Effector CD4-positive, alpha-beta T cell (primary cell): ENCODE measurements around the gene JADE2.
"Not testable (repeated sequence)": the region's sequence is repeated elsewhere in the genome, so short reads cannot be mapped to it uniquely, and the experiment has no call there.

ENCODE experiments used
- DNase-seq: peaks from one replicate; pipeline ENCODE4 v3.0.0-alpha.2; 2020

JADE2 gene

GRCh38 chr5:134594797-134595457, 69.5 kb downstream of the JADE2 start:
- DNase-seq = no peak

GRCh38 chr5:134595458-134595838, 70.0 kb downstream of the JADE2 start:
- DNase-seq = no peak

GRCh38 chr5:134599820-134600219, 74.3 kb downstream of the JADE2 start:
- DNase-seq = not testable (repeated sequence)

- no peak for DNase-seq
Observed at GRCh38 chr5:134600600-134600999, 75.1 kb downstream of the JADE2 start.

GRCh38 chr5:134603059-134603458, 77.6 kb downstream of the JADE2 start:
- no peak for DNase-seq

GRCh38 chr5:134604908-134605307, 79.4 kb downstream of the JADE2 start:
- no peak for DNase-seq

- no peak for DNase-seq
Observed at GRCh38 chr5:134606726-134607125, 81.3 kb downstream of the JADE2 start.

- DNase-seq = no peak
Observed at GRCh38 chr5:134608555-134608954, 83.1 kb downstream of the JADE2 start.

- DNase-seq = no peak
Observed at GRCh38 chr5:134609232-134609851, 83.9 kb downstream of the JADE2 start.

- DNase-seq = no peak
Observed at GRCh38 chr5:134610725-134611124, 85.3 kb downstream of the JADE2 start.

- DNase-seq = no peak
Observed at GRCh38 chr5:134611515-134611914, 86.0 kb downstream of the JADE2 start.

- no peak for DNase-seq
Observed at GRCh38 chr5:134614450-134615085, 89.1 kb downstream of the JADE2 start.

- no peak for DNase-seq
Observed at GRCh38 chr5:134620634-134621033, 95.2 kb downstream of the JADE2 start.

GRCh38 chr5:134625559-134625958, 100.1 kb downstream of the JADE2 start:
- no peak for DNase-seq

- DNase-seq = no peak
Observed at GRCh38 chr5:134626369-134627014, 101.0 kb downstream of the JADE2 start.
